DMS153 (cell line): ENCODE data around the gene DNAJC4.
A peak's percentile ranks its signal among the peaks of the same experiment; 100 is the strongest.

Source experiments
- DNase-seq: peaks from one replicate; lab custom pipeline; 2025; lab: John Stamatoyannopoulos, UW

DNAJC4 gene

DNA sequence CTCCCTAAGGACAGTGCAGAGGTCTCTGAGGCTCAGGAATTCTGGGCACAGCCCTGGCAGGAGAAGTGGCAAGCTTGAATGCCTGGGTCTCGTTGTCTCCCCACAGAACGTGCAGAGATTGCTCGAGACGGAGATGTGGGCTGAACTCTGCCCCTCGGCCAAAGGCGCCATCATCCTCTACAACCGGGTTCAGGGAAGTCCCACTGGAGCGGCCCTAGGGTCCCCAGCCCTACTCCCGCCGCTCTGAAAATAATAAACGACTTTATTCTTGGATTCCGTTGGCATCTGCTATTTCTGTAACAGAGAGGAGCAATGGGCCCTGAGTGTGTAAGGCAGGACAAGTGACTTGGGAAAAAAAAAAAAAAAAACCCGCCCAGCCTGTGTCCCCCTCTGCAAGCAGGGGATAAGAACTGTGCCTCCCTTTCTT is 591 bp upstream of the DNAJC4 start:
- DNase-seq = no peak

GRCh38 chr11:64230985-64231365 is 627 bp downstream of the DNAJC4 start:
- DNase-seq = no peak

DNA sequence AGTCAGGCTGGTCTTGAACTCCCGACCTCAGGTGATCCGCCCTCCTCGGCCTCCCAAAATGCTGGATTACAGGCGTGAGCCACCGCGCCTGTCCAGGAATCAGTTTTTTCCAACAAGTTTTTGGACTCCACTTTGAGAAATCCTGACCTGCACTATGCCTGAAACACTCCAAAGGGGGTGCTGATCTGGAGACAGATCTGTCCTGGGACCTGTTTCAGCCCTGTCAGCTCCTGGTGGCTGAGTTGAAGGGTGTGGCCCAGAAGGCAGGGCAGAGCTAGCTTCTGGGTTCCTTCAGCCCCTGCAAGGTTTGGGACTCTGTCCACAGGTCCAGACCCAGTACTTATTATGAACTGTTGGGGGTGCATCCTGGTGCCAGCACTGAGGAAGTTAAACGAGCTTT is 1.2 kb downstream of the DNAJC4 start:
- no peak for DNase-seq

DNA sequence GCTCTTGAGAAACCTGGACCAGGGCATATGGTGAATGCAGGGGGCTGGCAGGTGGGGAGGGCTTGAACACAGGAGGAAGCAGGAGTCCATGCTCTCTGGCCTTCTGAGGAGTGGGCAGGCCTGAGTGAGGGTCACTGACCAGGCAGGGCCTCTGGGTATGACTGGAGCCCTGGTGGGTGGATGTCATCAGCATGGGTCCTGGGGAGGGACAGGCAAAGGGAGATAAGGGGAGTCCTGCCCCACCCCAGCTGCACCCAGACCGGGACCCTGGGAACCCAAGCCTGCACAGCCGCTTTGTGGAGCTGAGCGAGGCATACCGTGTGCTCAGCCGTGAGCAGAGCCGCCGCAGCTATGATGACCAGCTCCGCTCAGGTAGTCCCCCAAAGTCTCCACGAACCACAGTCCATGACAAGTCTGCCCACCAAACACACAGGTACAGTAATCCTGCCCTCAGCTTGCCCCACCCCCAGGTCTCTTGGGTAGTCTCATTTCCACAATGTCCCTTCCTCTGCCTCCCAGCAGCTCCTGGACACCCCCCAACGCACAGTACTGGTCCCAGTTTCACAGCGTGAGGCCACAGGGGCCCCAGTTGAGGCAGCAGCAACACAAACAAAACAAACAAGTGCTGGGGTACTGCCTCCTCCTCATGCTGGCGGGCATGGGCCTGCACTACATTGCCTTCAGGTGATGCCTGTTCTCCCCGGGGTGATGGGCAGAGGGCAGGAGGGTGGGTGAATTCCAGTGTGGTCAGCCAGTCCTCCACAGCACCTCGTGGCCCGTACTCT is 2.0 kb downstream of the DNAJC4 start:
- DNase-seq = no peak

DNA sequence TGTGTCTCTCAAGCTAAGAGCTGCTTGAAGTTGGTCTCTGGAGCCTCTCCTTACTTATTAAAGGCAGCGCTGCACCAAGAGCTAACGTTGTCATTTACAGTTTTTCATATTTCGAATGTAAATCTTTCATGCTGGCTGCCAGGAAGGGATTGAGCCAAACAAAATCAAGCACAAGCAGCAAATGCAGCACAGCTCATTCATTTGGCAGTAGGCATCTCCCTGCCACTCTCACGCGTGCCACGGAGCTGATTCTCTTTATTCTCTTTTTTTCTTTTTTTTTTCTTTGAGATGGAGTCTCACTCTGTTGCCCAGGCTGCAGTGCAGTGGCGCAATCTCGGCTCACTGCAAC is 2.6 kb downstream of the DNAJC4 start:
- DNase-seq = no peak

- DNase-seq = no peak
These were observed 3.7 kb downstream of the DNAJC4 start, which contains the start of gene VEGFB for GRCh38 chr11:64233913-64234586. VEGFB (plus strand) TSS chr11:64234584; CDS start chr11:64234834, 250 bp downstream.

DNA sequence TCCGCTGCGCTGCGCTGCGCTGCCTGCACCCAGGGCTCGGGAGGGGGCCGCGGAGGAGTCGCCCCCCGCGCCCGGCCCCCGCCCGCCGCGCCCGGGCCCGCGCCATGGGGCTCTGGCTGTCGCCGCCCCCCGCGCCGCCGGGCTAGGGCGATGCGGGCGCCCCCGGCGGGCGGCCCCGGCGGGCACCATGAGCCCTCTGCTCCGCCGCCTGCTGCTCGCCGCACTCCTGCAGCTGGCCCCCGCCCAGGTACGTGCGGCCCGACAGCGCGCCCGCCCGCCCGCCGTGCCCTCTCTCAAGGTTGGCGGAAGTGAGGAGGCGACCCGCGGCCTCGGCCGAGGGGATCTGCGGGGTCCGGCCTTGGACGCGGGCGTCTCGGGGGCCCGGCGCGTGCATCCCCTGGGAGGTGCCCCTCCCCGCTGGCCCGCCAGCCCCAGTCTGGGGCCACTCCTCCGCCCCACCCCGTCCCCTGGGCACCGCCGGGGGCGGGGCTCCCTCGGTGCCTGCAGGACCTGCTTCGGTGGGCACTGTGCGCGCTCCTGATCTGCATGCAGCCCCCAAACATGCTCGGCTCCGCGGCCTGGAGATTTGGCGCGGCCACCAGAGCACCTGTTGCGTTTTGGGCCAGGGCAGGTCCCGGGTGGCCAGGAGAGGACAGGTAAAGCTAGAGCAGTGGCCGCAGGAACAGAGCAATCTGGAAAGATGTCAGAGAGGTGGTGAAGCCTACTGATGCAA is 4.5 kb downstream of the DNAJC4 start:
- no peak for DNase-seq

DNA sequence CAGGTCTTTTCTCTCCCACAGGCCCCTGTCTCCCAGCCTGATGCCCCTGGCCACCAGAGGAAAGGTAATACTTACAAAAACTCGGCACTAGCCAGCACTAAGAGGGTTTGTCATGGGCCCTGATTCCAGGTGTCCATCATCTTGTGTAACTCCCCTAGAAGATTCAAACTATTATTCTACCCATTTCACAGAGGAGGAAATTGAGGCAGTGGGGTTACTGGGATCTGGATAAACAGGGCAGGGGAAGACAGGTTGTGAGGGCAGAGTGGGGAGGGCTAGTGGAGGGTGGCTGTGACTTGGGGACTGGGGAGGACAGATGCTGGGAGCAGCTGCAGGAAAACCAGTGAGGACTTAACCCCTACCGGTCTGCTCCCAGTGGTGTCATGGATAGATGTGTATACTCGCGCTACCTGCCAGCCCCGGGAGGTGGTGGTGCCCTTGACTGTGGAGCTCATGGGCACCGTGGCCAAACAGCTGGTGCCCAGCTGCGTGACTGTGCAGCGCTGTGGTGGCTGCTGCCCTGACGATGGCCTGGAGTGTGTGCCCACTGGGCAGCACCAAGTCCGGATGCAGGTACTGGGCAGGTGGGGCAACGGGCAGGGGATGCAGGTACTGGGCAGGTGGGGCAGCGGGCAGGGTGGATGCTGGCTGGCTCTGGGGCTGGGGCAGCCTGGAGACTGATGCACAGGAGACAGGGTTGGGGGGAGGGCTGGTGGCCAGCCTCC is 5.3 kb downstream of the DNAJC4 start:
- no peak for DNase-seq

DNA sequence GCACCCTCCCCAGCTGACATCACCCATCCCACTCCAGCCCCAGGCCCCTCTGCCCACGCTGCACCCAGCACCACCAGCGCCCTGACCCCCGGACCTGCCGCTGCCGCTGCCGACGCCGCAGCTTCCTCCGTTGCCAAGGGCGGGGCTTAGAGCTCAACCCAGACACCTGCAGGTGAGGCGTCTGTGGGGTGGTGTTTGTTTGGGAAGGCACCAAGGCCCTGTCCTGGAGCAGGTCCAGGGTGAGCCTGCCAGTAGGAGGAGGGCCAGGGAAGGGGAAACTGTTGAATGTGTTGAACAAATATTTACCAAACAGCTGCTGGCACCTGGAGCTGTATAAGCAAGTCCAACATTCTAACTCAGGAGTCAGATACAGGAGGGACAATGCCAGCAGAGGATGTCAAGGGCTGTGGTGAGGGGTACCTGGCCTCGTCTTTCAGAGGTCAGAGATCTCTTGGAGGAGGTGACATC is 7.2 kb downstream of the DNAJC4 start:
- DNase-seq = peak; percentile 98

- DNase-seq = no peak
These were observed 7.7 kb downstream of the DNAJC4 start for GRCh38 chr11:64238076-64238475.

- no peak for DNase-seq
These were observed 8.7 kb downstream of the DNAJC4 start for GRCh38 chr11:64238999-64239398.

- DNase-seq = peak; percentile 53
These were observed 9.5 kb downstream of the DNAJC4 start for GRCh38 chr11:64239662-64240434.

DNA sequence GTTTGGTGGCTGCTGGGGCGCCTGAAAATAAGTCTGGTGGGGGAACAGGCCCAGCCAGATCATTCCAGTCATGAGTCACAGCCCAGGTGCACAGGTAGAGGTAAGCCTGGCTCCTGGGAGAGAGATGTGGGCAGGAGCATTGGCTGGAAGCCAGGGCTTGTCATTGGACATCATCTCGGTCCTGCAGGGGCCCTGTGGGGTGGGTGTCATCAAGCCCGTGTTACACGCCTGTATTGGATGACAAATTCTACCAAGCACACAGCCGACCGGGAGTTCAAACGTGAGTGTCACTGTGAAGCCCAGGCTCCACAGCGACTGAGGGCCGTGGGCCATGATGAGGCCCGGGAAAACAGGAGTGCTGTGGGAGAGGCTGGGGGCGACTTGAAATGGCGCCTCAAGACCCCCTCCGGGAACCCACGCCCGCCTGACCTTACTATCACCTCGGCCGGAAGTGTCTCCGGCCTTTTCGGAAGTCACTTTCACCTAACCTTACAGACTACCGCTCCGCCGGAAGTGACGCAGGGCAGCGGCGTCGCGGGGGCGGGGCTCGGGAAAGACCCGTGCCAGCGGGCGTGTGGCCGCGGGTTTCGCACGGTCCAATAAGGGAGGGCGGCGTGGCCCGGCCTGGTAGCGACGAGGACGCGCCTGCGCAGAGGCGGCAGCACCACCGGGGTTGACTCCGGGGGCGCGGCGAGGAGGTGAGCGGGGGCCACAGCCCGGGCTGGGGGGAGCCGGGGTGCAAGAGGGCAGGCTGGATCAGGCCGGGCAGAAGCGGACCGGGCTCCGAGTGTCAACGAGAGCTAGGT is 10.3 kb downstream of the DNAJC4 start, which contains the start of gene FKBP2:
FKBP2 (plus strand) TSS at position 661 of the 806 bp plus-strand sequence. CDS start 1,293 bp downstream, outside the sequence.
- DNase-seq = peak; percentile 95

DNA sequence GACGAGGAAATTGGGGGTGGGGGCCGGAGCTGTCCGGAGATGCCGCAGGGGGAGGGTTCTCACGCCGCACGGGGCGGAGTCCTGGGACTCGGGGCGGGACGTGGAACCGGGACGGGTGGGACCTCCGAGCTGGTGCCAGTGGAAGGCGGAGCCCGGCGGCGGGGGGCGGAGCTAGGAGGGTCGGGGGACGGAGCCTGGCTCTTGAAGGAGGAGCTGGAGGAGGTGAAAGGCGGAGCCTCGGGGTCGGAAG is 10.8 kb downstream of the DNAJC4 start:
- peak; percentile 93 for DNase-seq

- no peak for DNase-seq
These were observed 11.4 kb downstream of the DNAJC4 start for GRCh38 chr11:64241491-64242374.

DNA sequence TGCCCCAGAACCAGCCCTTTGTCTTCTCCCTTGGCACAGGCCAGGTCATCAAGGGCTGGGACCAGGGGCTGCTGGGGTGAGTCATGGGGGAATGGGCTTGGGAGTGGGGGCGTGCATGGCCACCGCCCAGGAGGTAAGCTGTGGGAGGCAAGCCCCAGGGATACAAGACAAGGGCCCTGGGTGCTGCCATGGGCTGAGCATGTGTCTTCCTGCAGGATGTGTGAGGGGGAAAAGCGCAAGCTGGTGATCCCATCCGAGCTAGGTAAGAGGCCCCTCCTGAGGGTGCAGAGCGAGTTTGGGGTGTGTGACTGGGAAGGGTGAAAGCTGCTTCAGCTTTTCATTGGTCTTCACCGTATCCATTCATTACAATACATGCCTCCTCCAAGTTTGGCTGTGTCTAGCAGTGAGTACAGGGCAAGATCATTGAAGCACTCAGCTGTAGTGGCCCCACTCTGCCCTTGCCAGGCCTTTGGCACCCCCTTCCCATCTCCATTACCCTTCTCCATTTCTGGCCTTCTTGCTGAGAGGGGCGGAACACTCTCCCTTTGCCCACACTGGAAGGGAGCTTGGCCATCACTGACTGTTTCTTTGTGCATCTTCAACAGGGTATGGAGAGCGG is 13.0 kb downstream of the DNAJC4 start:
- no peak for DNase-seq

DNA sequence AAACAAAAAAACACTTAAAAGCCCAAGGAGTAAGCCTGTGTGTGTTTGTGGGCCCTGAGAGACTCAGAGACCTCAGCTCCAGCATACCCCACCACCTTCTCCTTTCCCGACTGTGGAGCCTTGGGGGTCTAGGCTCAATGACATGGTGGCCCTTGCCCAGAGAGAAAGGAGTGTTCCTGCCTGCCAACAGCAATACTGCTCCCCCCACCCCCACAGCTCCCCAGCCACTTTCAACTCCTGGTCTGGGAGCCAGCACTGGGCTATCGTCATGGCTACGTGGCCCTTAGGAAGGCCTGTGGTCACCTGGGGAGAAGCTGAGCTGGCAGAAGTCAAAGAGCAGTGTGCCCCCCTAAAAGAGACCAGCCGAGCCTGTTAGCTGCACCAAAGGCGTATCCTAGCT is 13.8 kb downstream of the DNAJC4 start:
- no peak for DNase-seq

GRCh38 chr11:64244966-64245365 is 14.6 kb downstream of the DNAJC4 start:
- DNase-seq = no peak

DNA sequence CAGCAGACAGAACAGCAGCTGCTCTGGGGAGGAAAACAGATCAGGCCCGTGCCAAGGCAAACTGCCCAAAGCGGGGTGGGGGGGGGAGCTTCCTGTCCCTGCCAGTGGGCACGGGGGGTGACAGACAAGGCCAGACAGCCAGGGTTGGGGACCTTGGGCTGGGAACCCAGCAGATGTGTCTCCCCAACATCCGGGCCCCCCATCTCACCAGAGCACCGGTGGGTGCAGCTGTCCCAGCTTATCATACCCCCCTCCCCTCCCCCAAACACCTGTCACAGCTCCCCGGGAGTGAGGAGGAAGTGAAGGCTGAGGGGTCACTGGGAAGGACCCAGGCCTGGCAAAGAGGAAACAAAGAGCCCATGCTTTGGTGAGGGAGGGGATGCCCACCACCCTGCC is 15.1 kb downstream of the DNAJC4 start:
- DNase-seq = no peak
